GM04504 (cell line): ENCODE measurements around the gene HYDIN.
"Not testable (repeated sequence)": the region's sequence is repeated elsewhere in the genome, so short reads cannot be mapped to it uniquely, and the experiment has no call there.

Source experiments
- DNase-seq: peaks from one replicate; pipeline ENCODE4 v3.0.0-alpha.2; 2012; ENCODE audit warnings: low read depth

Gene HYDIN

GRCh38 chr16:71225145-71225544, 5.4 kb downstream of the HYDIN start:
- no peak for DNase-seq

- DNase-seq, result no peak
Observed at GRCh38 chr16:71218306-71218963, 12.1 kb downstream of the HYDIN start.

- no peak for DNase-seq
Observed at GRCh38 chr16:71217506-71217905, 13.0 kb downstream of the HYDIN start.

GRCh38 chr16:71216714-71217113, 13.8 kb downstream of the HYDIN start:
- DNase-seq, result no peak

- no peak for DNase-seq
Observed at GRCh38 chr16:71214746-71215381, 15.7 kb downstream of the HYDIN start.

- no peak for DNase-seq
Observed at GRCh38 chr16:71205482-71206131, 24.9 kb downstream of the HYDIN start.

- DNase-seq, result no peak
Observed at GRCh38 chr16:71203631-71204030, 26.9 kb downstream of the HYDIN start.

- no peak for DNase-seq
Observed at GRCh38 chr16:71201556-71201955, 29.0 kb downstream of the HYDIN start.

- DNase-seq, result no peak
Observed at GRCh38 chr16:71201054-71201453, 29.5 kb downstream of the HYDIN start.

GRCh38 chr16:71198408-71198807, 32.1 kb downstream of the HYDIN start:
- no peak for DNase-seq

GRCh38 chr16:71192387-71192786, 38.1 kb downstream of the HYDIN start:
- no peak for DNase-seq

- DNase-seq, result no peak
Observed at GRCh38 chr16:71188956-71189712, 41.4 kb downstream of the HYDIN start.

GRCh38 chr16:71185347-71185746, 45.2 kb downstream of the HYDIN start:
- no peak for DNase-seq

- no peak for DNase-seq
Observed at GRCh38 chr16:71179569-71179968, 51.0 kb downstream of the HYDIN start.

GRCh38 chr16:71172481-71173207, 57.9 kb downstream of the HYDIN start:
- DNase-seq, result no peak

GRCh38 chr16:71161007-71161406, 69.5 kb downstream of the HYDIN start:
- not testable (repeated sequence) for DNase-seq

GRCh38 chr16:71157278-71157677, 73.2 kb downstream of the HYDIN start:
- DNase-seq, result not testable (repeated sequence)

GRCh38 chr16:71153329-71153728, 77.2 kb downstream of the HYDIN start:
- not testable (repeated sequence) for DNase-seq

- DNase-seq, result not testable (repeated sequence)
Observed at GRCh38 chr16:71151654-71152053, 78.9 kb downstream of the HYDIN start.

GRCh38 chr16:71143246-71143645, 87.3 kb downstream of the HYDIN start:
- not testable (repeated sequence) for DNase-seq

- DNase-seq, result not testable (repeated sequence)
Observed at GRCh38 chr16:71110565-71110964, 120.0 kb downstream of the HYDIN start.

- not testable (repeated sequence) for DNase-seq
Observed at GRCh38 chr16:71109656-71110208, 120.8 kb downstream of the HYDIN start.
